ENCODE measurements around the gene EIF4H.

- TF ChIP-seq CTCF (IDR thresholded peaks at IDR 0.05) (no peak), POLR2A (IDR thresholded peaks at IDR 0.05) (no peak)
These were observed 41.8 kb downstream of the EIF4H start for GRCh38 chr7:74215921-74216320.

Data from Peyer's patch (tissue), 4 donors.